HG03439 (cell line): ENCODE results near the gene ERCC6L.
A peak's percentile ranks its signal among the peaks of the same experiment; 100 is the strongest.

Experiments used
- ATAC-seq: cut with Tn5 transposase; IDR thresholded peaks from one replicate; pipeline ENCODE4 v1.9.1; 2021; ENCODE audit warnings: mild to moderate bottlenecking, moderate library complexity; ENCODE audit not compliant: unreplicated experiment

The ERCC6L gene

GRCh38 chrX:72238721-72239475, at the start of gene ERCC6L:
ERCC6L (minus strand) TSS chrX:72239027; CDS start chrX:72238911, 116 bp downstream.
- peak; percentile 96 for ATAC-seq

DNA sequence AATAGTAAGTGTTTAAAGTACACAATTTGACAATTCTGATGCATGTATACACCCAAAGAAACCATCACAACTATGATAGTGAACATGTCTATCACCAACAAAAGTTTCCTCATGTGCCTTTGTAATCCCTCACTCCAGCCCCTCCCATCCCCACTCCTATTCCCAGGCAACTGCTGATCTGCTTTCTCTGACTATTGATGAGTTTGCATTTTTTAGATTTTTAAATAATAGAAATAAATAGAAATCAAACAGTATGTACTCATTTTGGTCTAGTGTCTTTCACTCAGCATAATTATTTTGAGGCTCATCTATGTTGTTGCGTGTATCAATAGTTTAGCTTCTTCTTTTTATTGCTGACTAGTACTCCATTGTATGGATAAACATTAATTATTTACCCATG, 43.5 kb upstream of the ERCC6L start:
- ATAC-seq = no peak

DNA sequence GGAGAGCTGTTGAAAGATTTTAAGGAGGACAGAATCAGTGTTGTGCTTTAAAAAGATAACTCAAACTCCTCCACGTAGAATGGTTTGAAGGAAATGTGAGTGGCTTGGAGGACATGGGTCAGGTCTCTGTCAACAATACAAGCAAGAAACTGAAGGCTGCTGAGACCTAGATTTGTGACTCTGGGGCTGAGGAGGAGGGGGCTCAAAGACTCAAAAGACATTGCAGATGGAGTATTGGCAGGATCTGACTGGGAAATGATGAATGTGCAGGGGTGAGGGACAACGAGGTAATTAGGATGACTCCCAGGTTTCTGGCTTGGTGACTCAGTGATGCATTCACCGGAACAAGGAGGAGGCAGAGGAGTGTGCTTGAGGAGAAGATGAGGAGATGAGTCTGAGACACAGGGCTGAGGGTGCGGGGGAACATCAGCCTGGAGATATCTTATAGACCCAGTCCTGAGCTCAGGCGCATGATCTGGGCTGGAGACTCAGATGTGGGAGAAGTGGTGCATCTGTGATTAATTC, 41.6 kb upstream of the ERCC6L start:
- ATAC-seq = no peak

DNA sequence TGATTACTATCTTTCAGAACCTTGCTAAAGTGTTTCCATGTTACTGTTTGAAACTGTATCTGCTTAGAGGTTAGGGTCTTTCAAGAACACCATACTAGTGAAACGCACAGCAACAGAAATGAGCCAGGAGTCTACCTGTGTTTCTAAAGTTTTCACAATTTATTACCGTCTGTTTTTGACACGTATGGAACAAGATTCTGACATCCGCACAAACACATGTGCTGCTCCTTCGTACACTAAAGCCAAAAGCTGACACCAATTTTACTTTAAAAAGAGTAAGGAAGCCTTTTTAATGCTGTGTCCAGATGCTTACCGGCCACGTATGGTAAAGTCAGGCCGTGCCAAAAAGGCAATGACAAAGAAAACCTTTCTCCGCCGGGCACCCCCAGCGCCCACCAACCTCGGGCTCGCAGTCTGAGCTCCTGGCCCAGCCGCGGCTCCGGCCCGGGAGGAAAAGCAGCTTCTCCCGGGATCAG, 37.7 kb upstream of the ERCC6L start:
- ATAC-seq = peak; percentile 8

DNA sequence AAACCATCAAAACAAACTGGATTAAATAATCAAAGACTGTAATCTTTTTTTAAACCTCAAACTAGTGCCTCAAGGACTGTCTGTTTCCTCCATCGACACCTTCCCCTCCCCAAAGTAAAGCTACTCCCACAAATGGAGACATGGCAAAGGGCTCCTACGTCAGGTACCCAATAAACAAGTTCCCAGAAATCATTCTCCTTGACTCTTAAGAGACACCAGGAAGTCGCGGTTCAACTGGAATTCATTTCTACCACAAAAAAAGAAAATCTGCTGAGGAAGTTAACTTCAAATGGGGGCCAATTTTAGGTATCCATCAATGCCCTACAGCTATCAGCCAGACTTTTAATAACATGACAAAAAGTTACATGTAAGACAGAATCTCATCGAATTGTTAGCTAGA, 35.7 kb upstream of the ERCC6L start:
- ATAC-seq = no peak

GRCh38 chrX:72273718-72274117, 34.9 kb upstream of the ERCC6L start:
- ATAC-seq = no peak

DNA sequence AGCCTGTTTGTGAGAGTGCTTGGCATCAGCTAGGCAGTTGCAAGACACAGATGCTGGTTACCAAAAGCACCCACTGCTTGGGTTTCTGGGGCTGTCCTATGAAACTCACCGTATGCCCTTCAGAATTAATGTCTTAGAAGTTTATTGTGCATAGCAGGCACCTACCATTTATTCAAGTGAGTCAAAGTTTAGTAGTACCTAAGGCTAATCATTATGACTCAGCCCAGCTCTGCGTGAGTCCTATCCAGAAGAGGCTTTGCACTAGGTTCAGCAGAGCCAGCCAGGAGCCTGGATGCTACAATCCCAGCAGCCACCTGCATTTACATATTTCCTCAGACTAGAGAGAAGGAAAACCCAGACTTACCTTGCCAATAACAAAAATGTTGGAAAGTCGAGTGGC, 34.0 kb upstream of the ERCC6L start:
- no peak for ATAC-seq

GRCh38 chrX:72271812-72272211, 33.0 kb upstream of the ERCC6L start:
- ATAC-seq = no peak

DNA sequence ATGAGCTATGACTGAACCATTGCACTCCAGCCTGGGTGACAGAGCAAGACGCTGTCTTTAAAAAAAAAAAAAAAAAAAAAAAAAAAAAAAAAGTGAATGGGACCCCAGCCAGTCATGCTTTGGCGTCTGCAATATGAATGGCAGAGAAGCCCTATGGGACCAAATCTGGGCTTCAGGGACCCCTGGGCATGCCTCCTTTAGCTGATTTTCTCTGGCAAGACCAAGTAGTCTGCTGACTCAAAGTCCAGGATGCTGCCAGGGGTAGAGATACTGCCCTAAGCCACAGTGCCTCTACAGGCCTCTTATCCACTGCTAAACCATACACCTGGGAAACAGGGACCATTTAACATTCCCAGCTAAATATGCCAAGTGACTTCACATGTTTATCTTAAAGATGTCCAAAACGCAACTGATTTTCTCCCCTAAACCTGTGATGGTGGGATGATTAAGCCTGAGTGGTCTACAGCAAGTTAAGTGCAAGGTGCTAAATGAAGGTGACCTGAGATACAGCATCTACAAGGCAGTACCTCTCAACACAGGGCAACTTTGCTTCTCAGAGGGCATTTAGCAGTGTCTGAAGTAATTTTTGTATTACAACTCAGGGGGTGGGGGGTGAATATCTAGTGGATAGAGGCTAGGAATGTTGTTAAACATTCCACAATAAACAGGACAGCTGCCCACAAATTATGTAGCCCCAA, 32.4 kb upstream of the ERCC6L start:
- ATAC-seq = no peak

DNA sequence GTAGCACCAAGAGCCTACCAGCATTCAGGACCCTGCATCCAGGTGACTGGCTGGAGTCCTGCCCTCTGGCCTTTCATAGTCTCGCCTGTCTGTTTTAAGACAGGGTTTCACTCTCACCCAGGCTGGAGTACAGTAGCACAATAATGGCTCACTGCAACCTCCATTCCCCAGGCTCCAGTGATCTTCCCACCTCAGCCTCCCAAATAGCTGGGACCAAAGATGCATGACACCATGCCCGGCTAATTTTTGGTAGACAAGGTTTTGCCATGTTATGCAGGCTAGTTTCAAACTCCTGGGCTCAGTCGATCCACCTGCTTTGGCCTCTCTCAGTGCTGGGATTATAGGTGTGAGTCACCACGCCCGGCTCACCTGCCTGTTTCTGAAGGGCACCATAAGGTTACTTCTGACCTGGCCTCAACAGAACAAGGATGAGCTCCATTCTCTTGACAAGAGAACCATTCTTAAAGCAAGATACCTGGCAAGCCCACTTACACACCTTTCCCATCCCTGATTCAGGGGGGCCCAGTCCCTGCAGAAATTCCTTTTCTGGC, 31.6 kb upstream of the ERCC6L start:
- ATAC-seq = no peak

GRCh38 chrX:72269671-72270251, 30.9 kb upstream of the ERCC6L start:
- no peak for ATAC-seq

DNA sequence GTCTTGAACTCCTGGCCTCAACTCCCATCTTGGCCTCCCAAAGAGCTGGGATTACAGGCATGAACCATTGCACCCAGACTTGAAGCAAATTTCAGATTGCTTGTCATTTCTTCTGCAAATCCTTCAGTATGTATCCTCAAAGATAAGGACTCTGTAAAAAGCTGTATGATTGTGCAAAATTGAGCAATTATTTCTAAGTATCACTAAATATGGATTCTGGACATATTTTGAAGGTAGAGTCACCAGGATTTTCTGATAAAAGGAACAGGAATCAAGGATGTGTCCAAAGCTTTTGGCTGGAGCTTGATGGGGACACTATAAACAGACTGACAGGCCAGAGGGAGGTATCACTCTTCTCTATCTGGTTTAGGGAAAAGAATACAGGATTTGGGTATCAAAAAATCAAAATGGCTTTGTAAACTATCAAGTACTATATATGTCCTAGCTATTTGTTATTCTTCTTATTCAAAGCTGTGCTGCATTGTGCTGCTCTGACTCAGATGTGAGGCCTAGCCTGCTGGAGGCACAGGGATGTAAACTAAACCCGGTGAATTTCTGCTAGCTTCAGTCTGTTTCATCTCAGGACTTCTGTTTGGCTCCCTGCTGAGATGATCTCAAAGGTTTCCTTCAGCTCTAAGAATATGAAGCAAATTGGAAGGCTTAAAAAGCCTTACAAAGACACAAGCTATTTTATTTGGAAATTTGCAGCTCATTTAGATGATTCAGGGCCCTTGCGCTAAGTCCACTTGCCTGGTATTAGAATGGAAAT, 30.0 kb upstream of the ERCC6L start:
- no peak for ATAC-seq

GRCh38 chrX:72265263-72265662, 26.4 kb upstream of the ERCC6L start:
- ATAC-seq = no peak

- no peak for ATAC-seq
Observed at GRCh38 chrX:72262077-72262476, 23.2 kb upstream of the ERCC6L start.

DNA sequence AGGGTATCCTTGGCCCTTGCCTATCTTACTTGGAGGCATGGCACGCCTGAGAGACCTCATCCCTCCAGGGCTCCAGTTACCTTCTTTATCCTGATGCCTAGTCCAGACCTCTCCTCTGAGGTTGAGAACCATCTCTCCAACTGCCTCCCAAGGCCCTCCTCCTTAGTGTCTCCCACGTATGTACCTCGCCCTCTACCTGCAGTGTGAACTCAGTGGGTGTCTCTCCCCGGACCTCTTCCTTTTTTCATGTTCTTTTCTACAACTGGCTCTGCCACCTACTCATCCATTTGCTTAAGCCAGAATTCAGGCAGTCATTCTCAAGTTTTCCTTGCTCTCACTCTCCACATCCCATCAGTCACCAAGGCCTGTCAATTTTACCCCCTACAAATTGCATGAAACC, 21.6 kb upstream of the ERCC6L start:
- no peak for ATAC-seq

- ATAC-seq = no peak
Observed at GRCh38 chrX:72258174-72258573, 19.3 kb upstream of the ERCC6L start.

GRCh38 chrX:72255864-72256263, 17.0 kb upstream of the ERCC6L start:
- ATAC-seq = no peak

DNA sequence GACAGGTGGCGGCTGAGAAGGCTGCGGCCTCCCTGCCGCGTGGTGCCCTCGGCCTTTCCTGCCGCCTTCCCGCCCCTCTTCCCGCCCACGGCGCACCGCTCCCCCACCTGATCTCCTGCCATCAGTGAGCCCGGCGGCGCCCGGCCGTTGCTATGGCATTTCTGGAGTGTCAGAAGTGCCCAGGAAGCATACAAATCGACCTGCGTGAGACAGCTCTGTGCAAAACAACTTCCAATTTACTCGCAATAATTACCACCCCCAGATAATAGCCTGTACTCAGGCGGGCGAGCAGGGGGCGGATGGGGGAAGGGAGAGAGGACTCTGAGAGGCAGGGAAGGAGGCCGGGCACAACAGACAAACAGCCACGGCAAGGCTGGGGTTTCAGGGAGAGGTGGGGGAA, 16.6 kb upstream of the ERCC6L start:
- no peak for ATAC-seq

GRCh38 chrX:72254816-72255215, 16.0 kb upstream of the ERCC6L start:
- no peak for ATAC-seq

DNA sequence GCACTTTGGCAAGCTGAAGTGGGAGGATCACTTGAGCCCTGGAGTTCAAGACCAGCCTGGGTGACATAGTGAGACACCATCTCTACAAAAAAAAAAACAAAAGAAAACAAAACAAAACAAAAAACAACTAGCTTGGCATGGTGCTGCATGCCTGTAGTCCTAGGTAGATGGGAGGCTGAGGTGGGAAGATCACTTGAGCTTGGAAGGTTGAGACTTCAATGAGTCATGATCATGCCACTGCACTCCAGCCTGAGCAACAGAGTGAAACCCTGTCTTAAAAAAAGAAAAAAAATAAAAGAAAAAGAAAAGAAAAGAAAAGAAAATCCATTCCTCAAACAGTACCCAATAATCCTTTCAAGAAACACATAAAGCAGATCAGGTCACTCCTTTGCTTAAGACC, 14.9 kb upstream of the ERCC6L start:
- ATAC-seq = no peak
